Stimulated activated CD8-positive, alpha-beta memory T cell treated with anti-CD3 and anti-CD28 coated beads, Interleukin-7, amount 100 ng/mL, for 48 hours (primary cell): ENCODE results near the gene CSMD2.

Experiments
- DNase-seq, 2 donors: peaks; one replicate each; pipeline ENCODE4 v3.0.0-alpha.2; 2020; ENCODE audit warnings: low read depth in 1 of 2; ENCODE audit errors: extremely low read depth in 1 of 2

Gene CSMD2

DNA sequence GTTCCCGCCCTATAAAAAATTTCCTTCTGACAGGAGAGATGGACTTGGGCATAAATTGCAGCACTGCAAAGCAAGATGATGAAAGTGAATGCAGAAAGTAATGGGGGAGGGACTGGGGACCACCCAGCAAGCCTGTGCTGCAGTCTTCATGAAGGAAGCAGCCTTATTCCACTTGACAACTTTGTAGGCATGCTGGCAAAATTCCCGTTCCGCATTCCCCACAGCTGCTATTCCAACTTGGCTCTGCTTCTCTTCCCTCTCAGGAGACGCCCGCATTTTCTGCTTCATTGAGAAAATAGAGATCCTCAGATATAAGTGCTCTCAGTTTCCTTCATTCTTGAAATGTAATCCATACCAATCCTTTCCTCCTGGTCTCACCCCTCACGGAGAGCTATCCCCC, 298.7 kb downstream of the CSMD2 start:
- DNase-seq: no peak

DNA sequence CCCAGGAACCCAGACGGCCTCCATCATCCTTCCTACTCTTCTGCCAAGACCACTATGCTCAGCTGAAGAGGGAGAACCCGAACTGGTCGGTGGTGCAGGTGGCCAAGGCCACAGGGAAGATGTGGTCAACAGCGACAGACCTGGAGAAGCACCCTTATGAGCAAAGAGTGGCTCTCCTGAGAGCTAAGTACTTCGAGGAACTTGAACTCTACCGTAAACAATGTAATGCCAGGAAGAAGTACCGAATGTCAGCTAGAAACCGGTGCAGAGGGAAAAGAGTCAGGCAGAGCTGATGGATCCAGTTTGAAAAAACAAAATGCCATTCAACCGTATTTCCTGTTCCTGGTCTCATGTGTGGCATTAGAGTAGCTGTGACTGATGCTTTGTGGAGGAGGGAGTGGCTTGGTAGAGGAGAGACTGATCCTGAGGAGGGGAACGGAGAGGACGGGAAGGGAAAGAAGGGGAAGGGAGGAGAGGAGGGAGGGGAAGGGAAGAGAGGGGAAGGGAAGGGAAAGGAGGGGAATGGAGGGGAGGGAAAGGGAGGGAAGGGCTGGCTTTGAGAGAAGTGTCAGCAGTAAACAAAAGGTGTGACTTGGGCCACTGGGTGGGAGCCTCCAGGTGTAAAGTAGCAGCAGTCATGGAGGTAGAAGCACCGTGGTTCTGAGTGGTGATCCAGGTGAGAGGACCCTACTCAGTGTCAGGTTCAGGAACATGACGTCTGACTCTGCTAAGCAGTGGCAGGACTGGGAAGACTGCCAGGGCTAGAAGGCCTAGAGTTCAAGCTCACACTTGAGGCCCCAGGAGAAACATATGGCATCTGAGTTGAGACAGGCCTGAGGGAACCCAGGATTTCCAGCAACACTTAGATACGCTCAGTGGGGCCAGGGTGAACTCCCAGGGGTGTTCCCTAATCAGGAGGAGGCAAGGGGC, 300.3 kb downstream of the CSMD2 start:
- DNase-seq: no peak

- no peak for DNase-seq
Observed at GRCh38 chr1:33863779-33864178, 301.3 kb downstream of the CSMD2 start, which contains the start of gene HMGB4. HMGB4 (plus strand) TSS chr1:33864079; CDS start chr1:33864192, 113 bp downstream.

DNA sequence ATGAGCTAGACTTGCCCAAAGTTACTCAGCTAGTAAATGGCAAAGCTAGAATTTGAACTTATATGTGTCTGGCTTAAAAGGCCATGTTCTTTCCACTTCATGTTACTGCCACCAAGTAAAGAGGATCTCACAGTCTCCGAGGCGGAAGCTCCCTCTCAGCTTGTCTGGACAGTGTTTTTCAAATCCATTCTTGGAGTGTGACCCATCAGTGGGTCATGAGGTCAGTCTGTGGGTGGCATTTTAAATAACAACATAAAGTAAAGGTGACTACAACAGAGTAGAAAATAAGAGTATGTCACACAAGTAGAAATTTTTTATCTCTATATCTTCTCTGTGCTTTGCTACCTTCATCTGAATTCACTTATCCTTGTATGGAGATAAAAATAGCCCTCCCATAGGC, 304.4 kb downstream of the CSMD2 start:
- no peak for DNase-seq

- DNase-seq: no peak
Observed at GRCh38 chr1:33854091-33854490, 310.9 kb downstream of the CSMD2 start.

DNA sequence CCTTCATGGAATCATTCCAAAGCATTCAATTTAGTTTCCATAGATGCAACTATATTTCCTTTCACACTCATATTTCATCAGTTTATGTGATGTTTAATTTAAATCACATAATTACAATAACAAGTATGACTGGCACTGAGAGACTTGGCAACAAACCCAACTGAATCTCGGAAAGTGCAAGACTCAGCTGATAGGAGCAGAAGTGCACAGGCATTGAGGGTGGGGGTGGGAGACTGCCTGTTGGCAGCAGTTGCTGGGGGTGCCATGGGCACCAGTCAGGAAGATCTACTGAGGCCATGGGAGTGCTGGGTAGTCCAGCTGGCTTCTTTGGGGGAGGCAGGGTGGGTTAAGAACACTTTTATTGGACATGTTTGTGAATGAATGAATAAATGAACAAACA, 311.6 kb downstream of the CSMD2 start:
- no peak for DNase-seq

DNA sequence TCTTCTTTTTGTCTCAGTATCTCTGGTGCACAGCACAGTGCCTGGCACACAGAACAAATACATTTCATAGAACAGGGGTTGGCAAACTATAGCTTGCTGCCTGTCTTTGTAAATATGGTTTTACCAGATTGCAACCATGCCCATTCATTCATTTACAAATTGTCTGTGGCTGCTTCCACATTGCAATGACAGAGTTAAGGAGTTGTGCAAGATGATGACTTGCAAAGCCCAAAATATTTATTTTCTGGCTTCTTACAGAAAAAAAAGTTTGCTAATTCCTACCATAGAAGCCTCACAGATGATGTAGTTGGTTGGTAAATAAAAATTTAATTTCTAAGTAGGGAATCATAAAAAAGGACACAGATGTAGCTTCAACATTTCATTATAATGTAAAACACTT, 312.3 kb downstream of the CSMD2 start:
- no peak for DNase-seq

DNA sequence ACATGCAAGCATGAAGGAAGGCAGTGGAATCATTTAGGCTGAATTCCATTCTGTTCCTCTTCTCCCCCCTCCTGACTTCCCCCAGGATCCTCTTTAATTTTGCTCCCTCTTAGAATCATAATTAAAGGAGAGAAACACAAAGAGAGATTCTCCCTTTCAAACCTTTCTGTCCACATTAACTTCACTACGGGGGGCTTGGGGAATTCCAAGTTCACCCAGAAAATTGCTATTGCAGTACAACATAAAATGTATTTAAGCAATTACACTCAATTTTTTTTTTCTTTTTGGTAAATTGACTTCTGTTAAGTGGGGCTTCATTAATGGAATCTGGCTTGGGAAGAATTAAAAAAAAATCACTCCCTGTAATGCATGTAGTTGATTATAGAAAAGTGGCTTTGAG, 314.5 kb downstream of the CSMD2 start:
- no peak for DNase-seq

- DNase-seq: no peak
Observed at GRCh38 chr1:33849211-33849610, 315.8 kb downstream of the CSMD2 start.

DNA sequence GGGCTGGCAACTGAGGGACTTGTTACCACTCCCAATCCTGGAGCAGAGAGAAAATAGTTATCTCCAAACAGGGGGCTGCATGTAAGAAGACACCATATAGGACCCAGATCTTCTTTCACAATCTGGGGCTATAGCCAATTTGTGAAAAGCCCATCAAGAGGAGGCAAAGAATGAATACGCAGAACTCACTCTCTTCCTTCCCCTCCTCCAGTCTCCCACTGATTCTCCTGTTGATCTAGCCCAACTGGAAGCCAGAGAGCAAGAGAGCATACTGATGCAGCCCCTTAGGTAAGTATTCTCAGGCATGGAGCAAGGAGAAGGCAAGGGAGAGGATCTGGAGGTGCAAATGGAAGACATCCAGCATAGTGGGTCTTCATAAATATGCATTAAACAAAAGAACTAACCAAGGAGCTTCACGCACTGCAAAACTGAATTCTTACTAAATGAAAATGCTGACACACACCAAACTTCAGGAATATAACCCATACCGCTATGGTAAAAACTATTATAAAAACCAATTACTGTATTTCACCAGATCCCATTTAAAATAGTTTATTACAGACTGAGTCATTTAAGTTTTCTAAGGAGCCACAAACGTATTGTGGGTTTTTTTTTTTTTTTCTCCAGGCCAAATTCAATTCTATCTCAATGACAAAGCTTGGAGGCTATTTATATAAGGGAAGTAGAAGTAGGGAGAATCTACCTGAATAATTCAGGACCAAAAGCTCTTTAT, 316.7 kb downstream of the CSMD2 start:
- no peak for DNase-seq

GRCh38 chr1:33846861-33847260, 318.2 kb downstream of the CSMD2 start:
- no peak for DNase-seq

DNA sequence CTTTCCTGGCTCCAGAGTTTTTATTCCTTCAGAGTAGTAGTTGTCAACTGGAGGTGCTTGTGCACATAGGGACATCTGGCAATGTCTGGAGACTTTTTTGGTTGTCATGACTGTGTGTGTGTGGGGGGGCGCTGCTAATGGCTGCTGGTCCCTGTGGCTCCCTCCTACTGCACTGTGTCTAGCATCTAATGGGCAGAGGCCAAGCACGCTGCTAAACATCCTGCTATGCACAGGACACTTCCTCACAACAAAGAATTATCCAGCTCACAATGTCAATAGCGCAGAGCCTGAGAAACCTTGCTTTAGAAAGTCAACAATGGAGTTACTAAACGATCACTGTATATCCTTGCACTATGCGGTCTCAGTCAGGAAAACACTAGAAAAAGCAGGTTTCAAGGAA, 320.9 kb downstream of the CSMD2 start:
- DNase-seq: no peak

DNA sequence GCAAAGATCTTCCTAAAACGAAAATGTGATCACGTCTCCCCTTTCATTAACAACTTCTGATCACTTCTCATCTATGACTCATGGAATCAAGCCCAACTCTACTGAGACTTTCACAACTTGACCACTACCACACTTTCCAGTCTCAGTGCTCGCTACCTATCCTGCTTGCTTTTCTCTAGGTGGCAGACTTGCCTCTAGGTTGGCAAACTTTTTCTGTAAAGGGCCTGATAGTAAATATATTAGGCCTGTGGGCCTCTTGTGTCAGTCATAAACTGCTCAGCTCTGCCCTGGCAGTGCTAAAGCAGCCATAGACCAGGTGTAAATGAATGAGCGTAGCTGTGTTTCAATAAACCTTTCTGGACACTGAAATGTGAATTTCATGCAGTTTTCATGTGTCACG, 322.7 kb downstream of the CSMD2 start:
- DNase-seq: no peak

GRCh38 chr1:33841494-33841893, 323.5 kb downstream of the CSMD2 start:
- DNase-seq: no peak

DNA sequence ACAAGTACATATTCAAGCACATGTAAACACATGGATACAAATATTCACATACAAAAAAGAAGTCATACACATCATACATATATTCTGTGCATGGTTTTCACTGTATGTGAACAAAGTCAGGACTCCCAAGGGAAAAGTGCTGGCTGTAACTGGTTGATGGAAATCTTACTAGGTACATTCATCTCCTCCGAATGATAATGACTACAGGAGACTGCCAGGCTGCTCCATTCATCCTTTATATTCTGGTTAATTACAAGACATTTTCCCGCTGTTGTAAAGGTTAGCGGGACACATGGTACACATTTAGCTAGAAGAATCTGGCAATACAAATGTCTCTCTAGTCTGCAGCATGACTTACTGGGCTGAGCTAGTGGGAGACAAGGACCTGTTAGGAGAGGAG, 327.4 kb downstream of the CSMD2 start:
- no peak for DNase-seq

DNA sequence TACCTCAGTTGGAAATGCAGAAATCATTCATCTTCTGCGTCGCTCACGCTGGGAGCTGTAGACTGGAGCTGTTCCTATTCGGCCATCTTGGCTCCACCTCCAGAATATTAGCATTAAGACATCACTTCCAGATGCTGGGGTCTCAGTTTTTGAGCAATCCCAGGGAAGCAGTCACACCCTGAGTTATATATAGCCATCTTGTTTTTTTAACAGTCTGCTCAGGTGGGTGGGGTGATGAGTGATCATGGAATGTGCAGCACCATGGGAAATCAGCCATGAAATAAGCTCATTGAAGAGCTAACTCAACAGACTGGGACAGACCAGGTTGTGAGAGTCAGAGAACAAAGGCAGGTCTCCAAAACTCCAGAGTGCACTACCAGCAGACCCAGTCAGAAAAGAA, 328.1 kb downstream of the CSMD2 start:
- DNase-seq: no peak

DNA sequence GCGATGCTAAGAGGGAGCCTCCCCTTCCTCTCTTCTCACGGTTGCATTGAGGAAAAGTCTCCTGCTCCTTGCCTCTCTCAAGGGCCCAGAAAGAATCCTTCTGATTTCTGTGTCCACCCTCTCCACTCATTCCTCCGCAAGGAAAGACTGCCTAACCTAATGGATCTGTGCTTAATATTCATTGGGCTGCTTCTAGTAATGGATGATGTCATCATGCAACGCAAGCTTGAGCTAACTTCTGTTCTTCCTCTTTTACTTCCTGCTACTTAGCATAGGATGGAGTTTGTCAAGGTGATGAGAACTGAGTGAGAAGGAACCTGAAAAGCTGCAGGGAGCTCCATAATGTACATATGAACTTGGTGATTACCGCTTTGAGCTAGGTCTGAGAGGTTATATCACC, 336.4 kb downstream of the CSMD2 start:
- no peak for DNase-seq

DNA sequence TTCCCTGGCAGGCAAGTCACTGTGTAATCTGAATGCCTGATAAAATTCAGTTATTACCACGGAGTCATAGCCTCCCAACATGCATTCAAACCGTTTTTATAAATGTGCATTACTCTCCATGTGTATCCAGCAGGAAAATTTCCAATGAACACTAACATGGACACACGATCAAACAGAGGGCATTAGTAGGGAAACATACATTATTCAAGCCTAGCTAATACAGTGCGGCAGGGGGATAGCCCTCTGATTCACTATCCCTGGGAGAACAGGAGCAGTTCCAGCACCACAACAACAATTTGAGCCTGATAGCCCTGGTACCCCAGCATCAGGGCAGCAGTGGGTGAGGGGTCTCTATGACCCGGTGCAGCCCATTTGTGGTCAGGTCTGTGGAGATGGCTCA, 337.0 kb downstream of the CSMD2 start:
- no peak for DNase-seq

GRCh38 chr1:33826711-33827110, 338.3 kb downstream of the CSMD2 start:
- no peak for DNase-seq

- no peak for DNase-seq
Observed at GRCh38 chr1:33826311-33826710, 338.7 kb downstream of the CSMD2 start.

- no peak for DNase-seq
Observed at GRCh38 chr1:33825506-33825905, 339.5 kb downstream of the CSMD2 start.

GRCh38 chr1:33824971-33825370, 340.1 kb downstream of the CSMD2 start:
- DNase-seq: no peak
